Suppressor macrophage (primary cell): ENCODE measurements around the gene KRTAP21-3.
"Not testable (repeated sequence)": the region's sequence is repeated elsewhere in the genome, so short reads cannot be mapped to it uniquely, and the experiment has no call there.

Experiments used
- DNase-seq, 4 experiments: peaks; one replicate each; pipeline ENCODE4 v3.0.0-alpha.2; 2020 to 2022
- total RNA-seq, 17 experiments: gene quantifications; one replicate each; lab custom pipeline; 2026; ENCODE audit warnings: mixed read lengths in 6 of 17, inconsistent platforms in 3 of 17; lab: John Stamatoyannopoulos, UW

The KRTAP21-3 gene, protein sequence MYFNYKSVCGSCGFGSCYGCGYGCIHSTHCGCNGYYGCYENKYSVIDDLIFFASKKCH
- total RNA-seq = 0 to 0.11 (median 0) reads per million in 17 experiments

DNA sequence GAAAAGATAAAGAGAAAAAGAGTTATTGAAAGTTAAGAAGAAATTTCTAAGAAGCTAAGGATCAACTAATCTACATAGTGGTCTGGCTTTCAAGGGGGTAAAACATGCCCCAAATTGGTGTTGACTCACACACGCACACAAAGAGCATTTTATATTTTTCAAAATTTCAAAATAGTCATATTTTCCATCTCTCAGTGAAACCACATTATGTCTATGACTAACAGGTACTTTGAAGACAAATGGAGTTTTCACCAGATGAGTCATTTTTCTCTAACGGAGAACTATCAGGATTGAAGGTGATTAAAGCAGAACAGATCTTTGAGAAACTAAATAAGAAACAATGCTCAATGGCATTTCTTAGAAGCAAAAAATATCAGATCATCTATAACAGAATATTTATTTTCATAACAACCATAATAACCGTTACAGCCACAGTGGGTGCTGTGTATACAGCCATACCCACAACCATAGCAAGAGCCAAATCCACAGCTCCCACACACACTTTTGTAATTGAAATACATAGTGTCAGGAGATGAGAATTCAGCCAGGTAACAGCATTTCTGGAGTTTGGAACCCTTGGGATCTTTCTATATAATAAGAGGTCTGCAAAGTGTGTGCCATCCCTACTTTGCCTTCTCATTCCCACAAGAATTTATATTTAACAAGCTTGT is at the start of gene KRTAP21-3:
Gene KRTAP21-3, minus strand, starts transcription at position 539 of the 671 bp plus-strand sequence. Its CDS starts 18 bp downstream, at position 521.
- no peak for DNase-seq

DNA sequence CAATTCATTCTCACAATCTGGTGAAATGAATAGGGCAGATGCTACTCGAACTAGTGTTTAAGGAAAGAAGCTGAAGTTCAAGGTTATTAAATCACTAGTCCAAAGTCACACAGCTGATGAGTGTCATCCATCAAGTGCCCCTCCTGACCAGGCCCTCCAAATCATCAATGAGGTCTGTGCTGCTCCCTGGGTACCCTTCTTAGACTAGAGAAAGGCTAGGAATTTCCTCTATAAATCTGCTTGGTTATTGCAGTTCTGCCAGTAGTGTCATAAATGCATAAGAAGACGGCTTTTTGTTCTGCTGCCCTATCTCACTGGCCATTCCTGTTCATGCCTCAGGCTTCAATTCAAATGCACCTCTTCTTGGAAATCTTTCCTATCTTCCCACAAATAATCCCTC is 42.2 kb upstream of the KRTAP21-3 start:
- DNase-seq = no peak

DNA sequence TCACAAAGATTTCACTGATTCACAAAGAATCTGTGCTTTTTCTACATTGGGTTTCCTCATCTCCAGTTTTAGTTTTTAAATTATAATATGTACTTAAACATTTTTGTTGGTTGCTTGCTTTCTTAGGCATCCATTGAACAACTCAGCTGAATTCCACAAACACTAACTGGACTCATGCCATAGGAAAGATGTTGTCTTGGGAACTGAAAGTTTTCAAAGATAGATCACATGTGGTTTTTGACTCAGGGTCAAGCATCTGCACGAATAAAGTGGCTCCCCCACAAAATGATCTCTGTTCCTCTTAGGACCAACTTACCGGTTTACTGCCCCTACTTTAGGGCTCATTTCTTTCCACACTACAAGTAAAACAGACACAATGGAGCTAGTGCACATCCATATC is 39.7 kb upstream of the KRTAP21-3 start:
- no peak for DNase-seq

DNA sequence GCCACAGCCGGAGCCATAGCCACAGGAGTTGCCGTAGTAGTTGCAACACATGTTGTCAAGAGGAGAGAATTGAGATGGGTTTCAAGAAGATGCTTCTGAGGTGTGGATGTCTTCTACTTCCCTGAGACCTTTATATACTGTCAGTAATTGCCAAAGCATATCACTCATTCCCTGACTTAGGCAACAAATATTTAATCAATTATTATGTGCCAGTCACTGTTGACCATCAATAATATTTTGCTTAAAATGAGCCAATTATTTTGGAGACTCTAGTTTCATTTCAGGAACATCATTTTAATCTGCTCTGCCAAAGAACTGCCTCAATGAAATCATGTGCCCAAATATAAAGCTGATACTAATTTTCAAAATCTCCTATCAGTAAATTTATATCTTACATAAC is 36.8 kb upstream of the KRTAP21-3 start, which contains the start of gene KRTAP21-1:
Gene KRTAP21-1, minus strand, starts transcription at position 101 of the 400 bp plus-strand sequence. Its CDS starts 50 bp downstream, at position 51.
- not testable (repeated sequence) for DNase-seq

DNA sequence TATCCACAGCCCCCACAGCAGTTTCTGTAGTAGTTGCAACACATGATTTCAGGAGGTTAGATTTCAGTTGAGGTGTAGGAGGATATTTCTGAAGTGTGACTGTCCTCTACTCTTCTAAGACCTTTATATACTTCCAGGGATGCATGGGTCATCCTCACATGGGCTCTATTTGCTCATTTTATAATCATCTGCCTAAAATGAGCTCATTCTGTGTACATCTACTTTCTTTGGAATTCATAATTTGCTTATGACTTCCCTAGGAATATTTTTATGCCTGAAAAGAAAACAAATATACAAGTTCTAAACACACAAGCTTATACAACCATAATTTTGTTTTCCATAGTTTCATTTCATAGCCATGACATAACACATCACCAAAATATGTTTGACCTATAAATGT is 28.6 kb upstream of the KRTAP21-3 start, which contains the start of gene KRTAP21-2:
Gene KRTAP21-2, minus strand, starts transcription at position 101 of the 400 bp plus-strand sequence. Its CDS starts 57 bp downstream, at position 44.
- DNase-seq = no peak

DNA sequence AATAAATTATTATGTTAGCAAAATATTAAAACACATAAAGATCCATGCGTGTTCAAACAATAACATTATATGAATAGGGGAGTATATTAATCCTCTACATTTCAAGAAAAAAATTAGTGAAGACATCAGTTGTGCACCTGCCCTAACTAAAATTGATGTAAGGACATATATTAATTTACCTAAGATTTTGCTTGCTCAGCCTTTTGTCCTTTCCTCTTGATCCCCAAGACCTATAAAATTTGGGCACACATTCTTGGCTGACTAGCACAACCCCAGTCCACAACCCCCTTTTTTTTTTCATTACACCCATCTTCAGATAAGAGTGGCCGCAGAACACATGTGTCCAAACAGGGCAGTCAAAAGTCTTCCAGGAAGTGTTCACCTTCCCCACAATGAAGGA is 21.9 kb upstream of the KRTAP21-3 start:
- no peak for DNase-seq

DNA sequence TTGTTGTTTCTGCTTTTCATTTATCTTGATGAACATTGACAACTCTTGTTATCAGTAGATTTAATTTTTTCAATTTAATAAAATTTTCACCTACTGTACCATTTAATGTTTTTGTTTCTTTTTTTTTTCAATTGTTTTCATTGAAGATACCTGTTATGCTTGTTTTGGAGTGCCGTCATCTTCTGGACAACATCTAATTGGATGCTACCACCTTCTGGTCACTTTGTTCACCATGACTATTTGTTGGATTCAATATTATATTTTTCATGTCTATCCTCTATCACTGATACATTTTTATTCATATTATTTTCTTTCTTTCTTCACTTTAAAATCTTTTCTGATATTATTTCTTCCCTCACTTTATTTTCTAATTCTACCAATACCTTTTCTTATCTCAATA is 14.4 kb upstream of the KRTAP21-3 start:
- no peak for DNase-seq

DNA sequence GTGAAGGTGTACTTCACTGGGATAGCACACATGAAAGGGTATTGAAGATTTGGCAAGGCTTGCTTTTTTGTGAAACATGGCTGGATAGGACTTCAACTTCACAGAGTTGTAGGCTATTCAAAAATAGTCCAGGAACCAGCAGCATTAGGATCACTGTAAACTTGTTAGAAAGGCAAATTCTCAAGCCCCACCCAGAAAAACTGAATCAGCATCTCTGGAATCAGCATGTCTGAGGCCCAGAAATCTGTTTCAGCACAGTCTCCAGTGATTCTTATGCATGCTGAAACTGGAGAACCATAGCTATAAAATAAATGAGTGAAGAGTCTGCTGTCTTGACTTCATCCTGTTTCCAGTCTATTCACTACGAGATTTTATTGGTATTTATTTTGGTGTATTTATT is 8.1 kb upstream of the KRTAP21-3 start:
- DNase-seq = no peak

DNA sequence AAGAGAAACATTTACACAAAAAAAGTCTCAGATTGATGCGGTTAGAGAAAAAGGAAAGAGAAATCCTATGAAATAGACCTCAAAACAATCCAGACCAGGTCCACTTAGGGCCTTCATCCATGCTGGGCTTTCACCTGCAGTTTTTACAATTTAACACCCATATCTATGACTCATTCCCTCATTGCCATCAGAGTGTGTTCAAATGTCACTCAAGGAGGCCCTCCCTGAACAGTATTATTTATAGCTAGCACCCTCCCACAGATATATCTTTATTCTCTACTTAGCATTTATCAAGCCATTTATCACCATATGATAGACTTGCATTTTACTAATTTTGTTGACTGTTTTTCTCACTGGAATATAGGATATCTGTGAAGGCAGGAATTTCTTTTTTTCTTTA is 824 bp upstream of the KRTAP21-3 start:
- no peak for DNase-seq

DNA sequence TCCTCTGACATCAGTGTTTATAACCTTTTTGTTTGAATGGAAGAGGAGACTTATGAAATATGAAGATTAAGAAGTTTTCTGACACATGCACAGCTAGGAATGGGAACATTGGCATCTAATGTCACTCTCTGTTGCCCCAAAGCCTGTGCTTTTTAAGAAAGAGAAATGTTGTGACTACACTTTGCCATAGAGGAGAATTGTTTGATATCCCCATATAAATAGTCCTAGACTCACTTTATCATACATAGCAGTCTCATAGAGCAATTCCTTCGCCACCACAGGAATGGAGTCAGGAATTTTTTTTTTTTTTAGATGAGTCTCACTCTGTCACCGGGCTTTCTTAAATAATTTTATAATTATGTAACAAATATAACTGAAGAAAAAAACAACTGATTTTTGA is 1.5 kb downstream of the KRTAP21-3 start:
- no peak for DNase-seq

DNA sequence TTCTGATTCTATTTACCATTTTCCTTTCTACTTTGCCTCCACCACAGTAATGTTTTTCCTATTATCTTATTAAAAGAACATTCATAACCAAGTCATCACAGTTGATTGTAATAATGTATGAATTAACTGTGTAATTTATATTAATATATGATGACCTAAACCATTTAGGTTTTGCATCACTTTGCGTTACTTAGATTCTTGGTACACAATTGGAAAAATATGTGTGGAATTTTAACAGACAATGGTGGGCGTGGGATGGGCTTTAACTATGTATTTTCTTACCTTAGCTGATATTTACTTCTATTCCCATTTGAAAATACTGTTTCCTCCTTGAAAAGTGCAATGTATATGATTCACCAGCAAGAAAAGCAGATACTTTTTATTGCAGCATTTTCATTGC is 3.6 kb downstream of the KRTAP21-3 start:
- DNase-seq = no peak

DNA sequence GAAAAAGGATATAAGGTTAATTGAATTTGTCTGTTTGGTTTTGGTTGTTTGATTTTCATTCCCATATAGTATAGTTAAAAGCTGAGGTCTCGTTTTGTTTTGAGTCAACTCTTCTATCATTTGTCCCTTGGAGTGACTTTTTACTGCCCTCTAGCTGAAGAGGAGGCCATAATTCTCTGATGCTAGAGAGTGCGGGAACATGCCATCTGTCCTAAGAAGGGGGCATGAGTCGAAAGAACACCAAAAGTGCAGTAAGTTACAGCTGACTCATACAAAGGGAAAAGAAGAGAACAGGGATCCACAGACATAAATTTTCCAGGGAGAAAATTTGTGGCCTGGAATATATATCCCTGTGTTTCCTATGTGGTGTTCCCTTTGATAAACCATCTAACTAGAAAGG is 4.1 kb downstream of the KRTAP21-3 start:
- DNase-seq = no peak

DNA sequence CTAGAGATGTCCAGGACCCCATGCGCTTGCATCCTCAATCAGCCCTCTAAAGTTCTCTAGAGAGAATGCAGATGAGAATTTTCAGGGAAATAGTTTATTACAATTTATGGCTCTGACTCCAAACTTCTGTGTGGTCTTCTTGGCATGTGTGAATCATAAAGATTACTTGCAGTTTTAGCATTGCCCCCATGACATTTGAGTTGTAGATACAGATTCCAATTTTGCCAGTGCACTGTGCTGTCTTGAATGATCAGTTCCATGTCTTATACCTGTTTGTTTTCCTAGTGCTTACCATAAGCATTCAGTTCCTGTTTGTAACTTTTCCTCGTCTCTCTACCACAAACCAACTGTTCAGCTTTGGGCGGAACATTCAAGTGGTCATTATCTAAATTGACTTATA is 4.8 kb downstream of the KRTAP21-3 start:
- DNase-seq = no peak

DNA sequence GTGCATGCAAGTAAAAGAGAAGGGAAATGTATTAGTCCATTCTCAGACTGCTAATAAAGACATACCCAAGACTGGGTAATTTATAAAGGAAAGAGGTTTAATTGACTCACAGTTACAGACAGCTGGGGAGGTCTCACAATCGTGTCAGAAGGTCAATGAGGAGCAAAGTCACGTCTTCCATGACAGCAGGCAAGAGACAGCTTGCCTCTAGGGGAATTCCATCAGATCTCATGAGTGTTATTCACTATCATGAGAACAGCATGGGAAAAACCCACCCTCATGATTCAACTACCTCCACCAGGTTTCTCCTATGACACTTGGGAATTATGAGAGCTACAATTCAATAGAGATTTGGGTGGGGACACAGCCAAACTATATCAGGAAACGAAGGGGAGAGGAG is 8.1 kb downstream of the KRTAP21-3 start:
- no peak for DNase-seq

DNA sequence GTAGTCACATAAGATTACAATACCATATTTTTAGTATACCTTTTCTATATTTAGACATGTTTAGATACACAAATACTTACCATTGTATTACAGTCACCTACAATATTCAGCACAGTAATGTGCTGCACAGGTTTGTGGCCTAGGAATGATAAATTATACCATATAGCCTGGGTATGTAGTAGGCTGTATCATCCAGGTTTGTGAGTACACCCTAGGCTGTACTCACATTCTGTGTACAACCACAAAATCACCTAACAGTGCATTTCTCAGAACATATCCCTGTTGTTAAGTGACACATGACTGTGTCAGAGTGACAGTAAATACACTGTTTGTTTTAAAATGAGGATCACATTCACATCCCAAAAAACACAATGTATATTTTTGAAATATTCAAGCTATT is 11.2 kb downstream of the KRTAP21-3 start:
- no peak for DNase-seq

DNA sequence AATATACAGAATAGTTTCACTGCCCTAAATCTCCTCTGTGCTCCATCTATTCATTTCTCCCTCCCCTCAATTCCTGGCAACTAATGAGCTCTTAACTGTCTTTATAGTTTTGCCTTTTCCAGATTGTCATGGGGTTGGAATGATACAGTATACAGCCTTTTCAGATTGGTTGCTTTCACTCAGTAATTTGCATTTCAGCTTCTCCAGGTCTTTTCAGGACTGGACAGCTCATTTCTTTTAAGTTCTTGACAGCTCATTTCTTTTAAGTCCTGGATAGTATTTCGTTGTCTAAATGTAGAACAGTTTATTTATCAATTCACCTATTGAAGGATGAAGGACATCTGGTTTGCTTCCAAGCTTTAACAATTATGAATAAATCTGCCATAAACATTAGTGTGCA is 22.6 kb downstream of the KRTAP21-3 start:
- no peak for DNase-seq

DNA sequence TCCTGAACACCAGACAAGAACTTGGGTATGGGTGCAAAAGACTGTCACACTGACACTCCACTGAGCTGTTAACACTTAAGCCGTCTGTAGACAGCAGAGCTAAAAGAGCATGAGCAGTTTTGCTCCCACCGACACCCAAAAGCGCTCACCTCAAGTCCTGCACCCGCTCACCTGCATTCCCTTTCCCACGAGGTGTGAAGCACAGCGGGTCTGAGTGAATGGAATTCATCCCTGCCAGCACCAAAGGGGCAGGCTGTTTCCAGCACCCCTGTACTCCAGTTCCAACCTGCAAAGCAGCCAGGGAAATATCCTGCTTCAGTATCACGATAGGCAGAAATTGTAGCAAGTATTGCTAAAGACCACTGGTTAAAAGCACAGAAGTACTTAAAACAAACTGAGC is 28.8 kb downstream of the KRTAP21-3 start:
- DNase-seq = no peak

DNA sequence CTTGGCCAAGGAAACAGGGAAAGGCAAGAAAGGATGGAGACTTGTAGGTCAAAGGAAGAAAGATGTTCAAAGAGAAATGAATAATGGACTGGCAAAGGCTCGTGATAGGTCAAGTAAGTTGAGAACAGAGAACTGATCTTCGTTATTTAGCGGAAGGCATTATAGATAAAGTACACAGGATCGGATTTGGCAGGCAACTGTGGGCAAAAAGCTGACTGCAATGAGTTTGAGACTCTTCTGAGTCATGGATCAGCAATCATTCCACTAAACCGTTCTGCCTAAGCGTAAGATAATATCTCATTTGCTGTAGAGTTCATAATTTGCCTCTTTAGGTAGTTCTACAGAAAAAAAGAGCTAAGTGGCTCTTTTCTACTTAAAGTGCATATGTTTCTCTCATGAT is 34.1 kb downstream of the KRTAP21-3 start:
- no peak for DNase-seq

DNA sequence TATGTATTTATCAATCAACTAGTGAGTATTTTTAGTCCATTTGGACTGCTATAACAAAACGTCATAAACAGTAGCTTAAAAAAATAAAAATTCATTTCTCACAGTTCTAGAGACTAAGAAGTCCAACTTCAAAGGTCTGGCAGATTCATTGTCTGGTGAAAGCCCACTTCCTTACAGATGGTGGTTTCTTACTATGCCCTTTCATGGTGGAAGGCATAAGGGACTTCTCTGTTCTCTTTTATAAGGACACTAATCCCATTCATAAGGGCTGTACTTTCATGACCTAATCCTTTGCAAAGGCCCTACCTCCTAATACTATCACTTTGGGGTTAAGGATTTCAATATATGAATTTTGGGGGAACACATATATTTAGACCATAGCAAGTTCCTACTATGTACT is 38.0 kb downstream of the KRTAP21-3 start:
- no peak for DNase-seq

DNA sequence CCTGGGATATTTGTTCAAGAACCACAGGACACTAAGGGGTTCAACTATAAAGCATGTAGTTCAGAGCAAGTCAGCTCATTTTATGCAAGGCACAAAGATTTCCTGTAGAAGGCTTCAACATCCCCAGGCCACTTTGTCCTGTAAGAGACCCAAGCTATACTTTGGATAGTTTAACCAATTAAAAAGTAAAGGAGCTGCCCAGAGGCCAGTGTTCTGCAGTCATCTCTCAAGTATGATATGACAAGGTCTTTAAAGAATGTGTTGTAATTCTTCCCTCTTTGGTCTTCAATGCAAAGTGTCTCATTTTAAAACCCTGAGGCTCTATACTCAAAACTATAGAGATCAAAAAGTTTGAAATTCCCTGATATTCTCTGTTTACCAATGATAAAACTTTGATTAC is 41.8 kb downstream of the KRTAP21-3 start:
- DNase-seq = no peak

DNA sequence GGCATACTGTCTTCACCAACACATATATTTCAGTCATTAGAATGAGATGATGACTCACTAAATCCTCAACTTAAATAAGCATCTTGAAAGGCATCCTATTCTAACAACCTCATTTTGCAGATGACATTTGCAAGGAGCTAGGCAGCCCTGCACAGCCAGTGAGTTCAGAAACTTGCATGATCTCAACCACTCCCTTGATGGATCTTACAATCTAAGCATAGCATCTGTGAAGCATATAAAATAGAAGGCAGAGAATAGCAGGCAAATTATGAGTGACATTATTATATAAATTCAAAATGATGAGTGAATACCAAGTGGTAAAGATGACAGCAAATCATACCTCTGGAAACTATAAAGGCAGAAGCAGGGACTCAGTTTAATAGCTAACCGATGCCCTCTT is 44.3 kb downstream of the KRTAP21-3 start:
- no peak for DNase-seq

DNA sequence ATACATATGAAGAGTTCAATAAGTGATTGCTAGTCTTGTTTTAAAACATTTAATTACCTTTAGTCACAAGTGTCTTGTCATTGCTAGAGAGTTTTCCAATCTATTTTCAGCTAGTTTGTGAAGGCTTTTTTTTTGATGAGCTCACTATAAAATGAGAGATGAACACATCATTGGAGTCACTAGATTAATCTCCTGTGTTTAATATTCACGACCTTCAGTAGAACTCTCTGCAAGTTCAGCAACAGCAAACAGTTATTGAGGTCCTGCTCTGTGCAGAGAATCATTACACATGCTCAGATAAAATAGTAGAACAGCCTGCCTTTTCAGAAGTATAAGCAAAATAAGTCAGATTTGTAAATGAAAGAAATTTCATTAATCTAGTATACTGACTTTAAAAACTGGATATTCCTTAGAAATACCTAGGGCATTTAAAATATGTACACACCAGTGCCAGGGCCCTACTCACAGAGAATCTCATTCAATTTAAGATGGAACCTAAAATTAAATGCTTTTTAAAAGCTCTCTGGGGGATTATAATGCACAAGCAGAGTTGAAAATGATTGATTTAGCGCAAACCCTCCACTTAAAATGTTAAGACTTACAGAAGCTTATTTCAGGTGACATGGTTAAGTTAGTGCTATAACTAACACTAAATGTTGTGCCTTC is 45.5 kb downstream of the KRTAP21-3 start:
- no peak for DNase-seq

DNA sequence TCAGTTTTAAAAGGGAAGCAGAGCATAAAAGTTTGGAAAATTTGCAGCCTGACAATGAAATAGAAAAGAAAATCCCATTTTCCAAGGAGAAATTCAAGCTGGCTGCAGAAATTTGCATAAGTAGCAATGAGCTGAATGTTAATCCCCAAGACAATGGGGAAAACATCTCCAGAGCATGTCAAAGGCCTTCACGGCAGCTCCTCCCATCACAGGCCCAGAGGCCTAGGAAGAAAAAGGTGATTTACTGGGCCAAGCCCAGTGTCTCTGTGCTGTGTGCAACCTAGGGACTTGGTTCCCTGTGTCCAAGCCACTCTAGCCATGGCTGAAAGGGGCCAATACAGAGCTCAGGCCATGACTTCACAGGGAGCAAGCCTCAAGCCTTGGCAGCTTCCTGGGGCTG is 49.8 kb downstream of the KRTAP21-3 start:
- DNase-seq = no peak
